Mesenchymal stem cell (in vitro differentiated cells and primary cell): ENCODE data around the gene UTS2R.

ENCODE experiments used
- DNase-seq: peaks from one replicate; pipeline ENCODE4 v3.0.0-alpha.2; 2013
- H2AFZ ChIP-seq: one replicate; pipeline ENCODE4 v1.6.1; 2013; ENCODE audit warnings: low read depth, mild to moderate bottlenecking, control low read depth, inconsistent platforms, low read length, moderate library complexity
- H2AK5ac ChIP-seq: 2 replicates; pipeline ENCODE4 v1.6.1; 2013; ENCODE audit warnings: low read length, moderate library complexity, mild to moderate bottlenecking, inconsistent platforms; ENCODE audit not compliant: severe bottlenecking
- H2BK120ac ChIP-seq: one replicate; pipeline ENCODE4 v1.6.1; 2013; ENCODE audit warnings: low read depth, mild to moderate bottlenecking, inconsistent platforms, low read length, moderate library complexity
- H2BK12ac ChIP-seq, 2 experiments: one replicate each; pipeline ENCODE4 v1.6.1; 2013; ENCODE audit warnings: inconsistent platforms in 2 of 2, low read length in 2 of 2, mild to moderate bottlenecking in 2 of 2, moderate library complexity in 2 of 2, control low read depth in 1 of 2
- H2BK15ac ChIP-seq: one replicate; pipeline ENCODE4 v1.6.1; 2013; ENCODE audit warnings: mild to moderate bottlenecking, low read depth, inconsistent platforms; ENCODE audit not compliant: poor library complexity, severe bottlenecking
- H2BK5ac ChIP-seq: 2 replicates; pipeline ENCODE4 v1.6.1; 2013; ENCODE audit warnings: low read depth, mild to moderate bottlenecking, low read length, control low read depth, inconsistent platforms; ENCODE audit not compliant: poor library complexity, severe bottlenecking
- H3K14ac ChIP-seq, 2 experiments: one replicate each; pipeline ENCODE4 v1.6.1; 2013; ENCODE audit warnings: inconsistent platforms in 2 of 2, low read length in 2 of 2, control low read depth in 1 of 2, mild to moderate bottlenecking in 1 of 2, moderate library complexity in 1 of 2
- H3K18ac ChIP-seq, 2 experiments: one replicate each; pipeline ENCODE4 v1.6.1; 2013; ENCODE audit warnings: inconsistent platforms in 2 of 2, low read length in 2 of 2, control low read depth in 1 of 2, low read depth in 1 of 2, mild to moderate bottlenecking in 1 of 2
- H3K23ac ChIP-seq, 2 experiments: one replicate each; pipeline ENCODE4 v1.6.1; 2013; ENCODE audit warnings: inconsistent platforms in 2 of 2, low read length in 2 of 2, mild to moderate bottlenecking in 2 of 2, moderate library complexity in 2 of 2, control low read depth in 1 of 2
- H3K27ac ChIP-seq: 2 replicates; pipeline ENCODE4 v1.5.1; 2013; ENCODE audit warnings: mild to moderate bottlenecking, moderate library complexity, low read length, control low read depth, inconsistent platforms; ENCODE audit not compliant: poor library complexity, severe bottlenecking
- H3K27me3 ChIP-seq, 2 experiments: 2 replicates each; pipeline versions ENCODE4 v1.6.1 to v1.7.0; 2013; ENCODE audit warnings: low read length in 2 of 2, mild to moderate bottlenecking in 2 of 2, moderate library complexity in 2 of 2, control low read depth in 1 of 2, inconsistent platforms in 1 of 2; ENCODE audit not compliant: control insufficient read depth in 1 of 2, insufficient read depth in 1 of 2
- H3K36me3 ChIP-seq, 2 experiments: 2 replicates each; pipeline versions ENCODE4 v1.6.1 to v1.7.0; 2013; ENCODE audit warnings: low read length in 2 of 2, control low read depth in 1 of 2, inconsistent platforms in 1 of 2, low read depth in 1 of 2, mild to moderate bottlenecking in 1 of 2; ENCODE audit not compliant: insufficient read depth in 2 of 2, control insufficient read depth in 1 of 2
- H3K4ac ChIP-seq, 2 experiments: one replicate each; pipeline ENCODE4 v1.6.1; 2013; ENCODE audit warnings: inconsistent platforms in 2 of 2, low read length in 2 of 2, mild to moderate bottlenecking in 2 of 2, moderate library complexity in 2 of 2, control low read depth in 1 of 2, low read depth in 1 of 2
- H3K4me1 ChIP-seq: 2 replicates; pipeline ENCODE4 v1.6.1; 2013; ENCODE audit warnings: low read depth, low read length, control low read depth; ENCODE audit not compliant: control insufficient read depth, insufficient read depth
- H3K4me2 ChIP-seq: 2 replicates; pipeline ENCODE4 v1.6.1; 2013; ENCODE audit warnings: low read length, mild to moderate bottlenecking, inconsistent platforms; ENCODE audit not compliant: poor library complexity, severe bottlenecking
- H3K4me3 ChIP-seq, 2 experiments: 2 replicates each; pipeline versions ENCODE4 v1.5.1 to v1.7.0; 2013; ENCODE audit warnings: low read length in 2 of 2, mild to moderate bottlenecking in 2 of 2, control low read depth in 1 of 2, low read depth in 1 of 2; ENCODE audit not compliant: insufficient read depth in 1 of 2
- H3K79me1 ChIP-seq: replicated peaks from 2 replicates; pipeline ENCODE4 v1.6.1; 2013; ENCODE audit warnings: mild to moderate bottlenecking, control low read depth, low read length, inconsistent platforms; ENCODE audit not compliant: poor library complexity, severe bottlenecking
- H3K9ac ChIP-seq: 2 replicates; pipeline ENCODE4 v1.7.0; 2013; ENCODE audit warnings: mild to moderate bottlenecking, low read length, moderate library complexity
- H3K9me3 ChIP-seq: 2 replicates; pipeline ENCODE4 v1.7.0; 2013; ENCODE audit warnings: mild to moderate bottlenecking, low read length; ENCODE audit not compliant: control insufficient read depth
- H4K8ac ChIP-seq: one replicate; pipeline ENCODE4 v1.6.1; 2013; ENCODE audit warnings: inconsistent platforms, mild to moderate bottlenecking, low read length, moderate library complexity
- H4K91ac ChIP-seq: one replicate; pipeline ENCODE4 v1.6.1; 2013; ENCODE audit warnings: mild to moderate bottlenecking, low read length, inconsistent platforms
- WGBS: methylation state at CpG from one replicate; pipeline ENCODE4 v1.1.7; 2013; ENCODE audit warnings: mixed read lengths; 5-methylcytosine and 5-hydroxymethylcytosine counted together

UTS2R gene

DNA sequence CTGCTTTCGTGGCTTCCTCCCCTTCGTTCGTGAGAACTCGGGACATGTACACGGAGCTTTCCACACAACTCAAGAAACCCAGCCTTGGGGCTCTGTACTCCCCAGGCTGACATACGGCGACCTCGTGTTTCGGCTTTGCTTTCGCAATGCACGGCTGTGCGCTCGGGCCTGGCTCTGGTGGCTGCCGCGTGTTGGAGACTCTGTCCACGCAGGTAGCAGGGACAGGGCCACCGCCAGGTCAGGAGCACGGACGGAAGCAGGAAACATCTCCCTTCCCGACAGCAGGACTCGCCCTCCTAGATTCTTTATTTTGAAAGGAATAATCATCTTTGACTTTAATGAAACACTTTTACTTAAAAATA is 17.3 kb downstream of the UTS2R start:
- Histone ChIP-seq H3K18ac (no peak overlapping the region), H2BK120ac (no peak overlapping the region), H3K4me1 (peaks cover 23% of the 10 kb centered on the region), H3K4ac (no peak overlapping the region), H3K27me3 (peaks cover 20 to 32% of the 10 kb centered on the region in 2 experiments), H4K91ac (no peak overlapping the region), H2BK12ac (no peak overlapping the region), H3K36me3 (peaks cover 17 to 24% of the 10 kb centered on the region in 2 experiments), H2AFZ (no peak overlapping the region), H3K9ac (no peak overlapping the region), H4K8ac (no peak overlapping the region), H2BK15ac (no peak overlapping the region), H2AK5ac (no peak overlapping the region), H3K4me3 (no peak overlapping the region), H3K4me2 (no peak overlapping the region), H3K14ac (no peak overlapping the region), H3K27ac (no peak overlapping the region), H3K23ac (no peak overlapping the region), H3K79me1 (no peaks in the 10 kb centered on the region), H2BK5ac (no peak overlapping the region), H3K9me3 (no peaks in the 10 kb centered on the region)
- 89% methylated on average over 20 of the region's 21 CpGs for WGBS
- no peak for DNase-seq

DNA sequence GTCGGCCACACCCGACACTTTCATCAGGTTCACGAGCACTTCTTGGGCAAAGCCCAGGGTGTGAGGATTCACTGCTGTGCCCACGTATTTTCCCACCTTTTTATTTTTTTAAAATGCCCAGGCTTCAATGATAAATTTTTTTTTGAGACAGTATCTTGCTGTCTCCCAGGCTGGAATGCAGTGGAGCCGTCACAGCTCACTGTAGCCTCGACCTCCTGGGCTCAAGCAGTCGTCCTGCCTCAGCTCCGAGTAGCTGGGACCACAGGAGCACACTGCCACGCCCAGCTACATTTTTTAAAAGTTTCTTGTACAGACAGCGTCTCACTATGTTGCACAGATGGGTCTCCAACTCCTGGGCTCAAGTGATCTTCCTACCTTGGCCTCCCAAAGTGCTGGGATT is 17.8 kb downstream of the UTS2R start:
- H3K18ac ChIP-seq = no peak overlapping the region
- peaks cover 20 to 31% of the 10 kb centered on the region in 2 experiments for H3K27me3 ChIP-seq
- no peak overlapping the region for H3K27ac ChIP-seq
- H3K36me3 ChIP-seq = peaks cover 17 to 24% of the 10 kb centered on the region in 2 experiments
- no peak overlapping the region for H3K4ac ChIP-seq
- H4K91ac ChIP-seq = no peak overlapping the region
- no peak overlapping the region for H3K4me2 ChIP-seq
- H2BK12ac ChIP-seq = no peak overlapping the region
- H3K9me3 ChIP-seq = no peaks in the 10 kb centered on the region
- no peak overlapping the region for H3K14ac ChIP-seq
- H2AK5ac ChIP-seq = no peak overlapping the region
- H2AFZ ChIP-seq = no peak overlapping the region
- no peak overlapping the region for H2BK5ac ChIP-seq
- 83% methylated on average over 10 of the region's 10 CpGs for WGBS
- no peak overlapping the region for H3K4me3 ChIP-seq
- no peaks in the 10 kb centered on the region for H3K79me1 ChIP-seq
- no peak overlapping the region for H3K9ac ChIP-seq
- H3K4me1 ChIP-seq = peaks cover 26% of the 10 kb centered on the region
- no peak for DNase-seq
- no peak overlapping the region for H3K23ac ChIP-seq
- no peak overlapping the region for H2BK15ac ChIP-seq
- H2BK120ac ChIP-seq = no peak overlapping the region
- H4K8ac ChIP-seq = no peak overlapping the region

DNA sequence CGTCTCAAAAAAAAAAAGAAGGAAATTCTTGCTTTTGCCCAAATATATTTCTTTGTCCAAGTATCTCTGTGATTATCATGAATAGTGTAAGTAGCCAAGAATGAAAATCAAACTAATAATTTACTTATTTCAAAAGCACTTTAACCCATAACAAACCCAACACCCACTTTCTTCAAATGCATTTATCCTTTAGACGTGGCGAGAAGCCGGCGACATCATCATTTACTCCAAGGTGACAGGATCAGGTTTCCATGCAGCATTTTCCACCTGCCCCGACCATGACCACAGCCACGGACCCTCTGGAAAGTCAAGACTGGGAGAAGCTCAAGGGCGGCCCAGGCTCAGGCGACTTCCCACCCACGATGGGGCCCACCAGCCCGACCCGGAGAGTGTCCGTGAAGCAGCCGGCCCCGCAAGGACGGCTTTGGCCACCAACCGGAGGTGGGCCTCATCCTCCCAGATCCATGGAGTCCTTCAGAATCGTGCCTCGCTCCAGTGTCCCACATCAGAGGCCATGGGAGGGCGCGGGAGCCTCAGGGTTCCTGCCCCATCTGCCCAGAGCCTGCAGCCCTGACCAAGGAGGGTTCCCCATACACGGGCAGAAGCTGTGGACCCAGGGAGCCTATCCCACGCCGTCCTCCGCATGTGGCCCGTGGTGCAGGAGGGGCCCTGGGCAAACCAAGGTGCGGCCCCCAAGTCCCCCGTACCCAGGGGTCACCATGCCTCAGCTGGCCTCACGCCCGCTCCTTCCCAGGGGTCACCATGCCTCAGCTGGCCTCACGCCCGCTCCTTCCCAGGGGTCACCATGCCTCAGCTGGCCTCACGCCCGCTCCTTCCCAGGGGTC is 18.7 kb downstream of the UTS2R start:
- H2AFZ ChIP-seq = no peak overlapping the region
- H3K18ac ChIP-seq = no peak overlapping the region
- H3K27me3 ChIP-seq = peaks cover 20 to 27% of the 10 kb centered on the region in 2 experiments
- no peaks in the 10 kb centered on the region for H3K9me3 ChIP-seq
- no peak overlapping the region for H3K4me2 ChIP-seq
- no peak overlapping the region for H3K23ac ChIP-seq
- no peak overlapping the region for H2BK12ac ChIP-seq
- H3K4me1 ChIP-seq = peaks cover 22% of the 10 kb centered on the region
- 93% methylated on average over 29 of the region's 34 CpGs for WGBS
- no peak overlapping the region for H2BK5ac ChIP-seq
- no peak overlapping the region for H4K8ac ChIP-seq
- no peak overlapping the region for H3K9ac ChIP-seq
- H2AK5ac ChIP-seq = no peak overlapping the region
- DNase-seq = no peak
- H3K27ac ChIP-seq = no peak overlapping the region
- H2BK15ac ChIP-seq = no peak overlapping the region
- peaks cover 17 to 27% of the 10 kb centered on the region in 2 experiments for H3K36me3 ChIP-seq
- H3K4me3 ChIP-seq = no peak overlapping the region
- H2BK120ac ChIP-seq = no peak overlapping the region
- H4K91ac ChIP-seq = no peak overlapping the region
- H3K4ac ChIP-seq = no peak overlapping the region
- no peaks in the 10 kb centered on the region for H3K79me1 ChIP-seq
- no peak overlapping the region for H3K14ac ChIP-seq

DNA sequence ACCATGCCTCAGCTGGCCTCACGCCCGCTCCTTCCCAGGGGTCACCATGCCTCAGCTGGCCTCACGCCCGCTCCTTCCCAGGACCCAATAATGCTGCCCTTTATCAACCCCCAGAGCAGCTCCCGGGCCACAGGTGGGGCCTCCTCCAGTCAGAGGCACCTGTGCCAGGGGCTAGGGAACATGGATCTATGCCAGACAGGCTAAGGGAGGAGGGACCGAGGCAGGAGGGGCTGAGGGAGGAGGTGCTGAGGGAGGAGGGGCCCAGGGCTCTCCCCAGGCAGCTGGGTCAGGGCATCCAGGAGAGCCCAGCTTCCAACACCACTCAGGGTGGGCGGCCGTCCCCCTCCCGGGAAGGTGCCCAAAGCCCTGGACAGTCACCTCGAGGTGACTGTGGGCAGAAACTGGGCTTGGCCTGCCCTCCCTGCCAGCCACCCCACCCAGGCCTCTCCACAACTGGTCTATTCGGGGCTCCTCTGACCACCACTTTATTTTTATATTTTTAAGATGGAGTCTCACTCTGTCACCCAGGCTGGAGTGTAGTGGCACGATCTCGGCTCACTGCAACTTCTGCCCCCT is 19.4 kb downstream of the UTS2R start:
- H3K27me3 ChIP-seq = peaks cover 15 to 21% of the 10 kb centered on the region in 2 experiments
- no peak for DNase-seq
- H2BK5ac ChIP-seq = no peak overlapping the region
- peaks cover 15% of the 10 kb centered on the region for H3K4me1 ChIP-seq
- H2BK15ac ChIP-seq = no peak overlapping the region
- no peak overlapping the region for H4K91ac ChIP-seq
- no peak overlapping the region for H3K4me2 ChIP-seq
- no peak overlapping the region for H2BK12ac ChIP-seq
- no peak overlapping the region for H2AK5ac ChIP-seq
- H3K18ac ChIP-seq = no peak overlapping the region
- no peak overlapping the region for H4K8ac ChIP-seq
- H3K79me1 ChIP-seq = no peaks in the 10 kb centered on the region
- WGBS = 95% methylated on average over 7 of the region's 13 CpGs
- no peak overlapping the region for H3K9ac ChIP-seq
- no peaks in the 10 kb centered on the region for H3K9me3 ChIP-seq
- no peak overlapping the region for H3K4ac ChIP-seq
- H3K27ac ChIP-seq = no peak overlapping the region
- no peak overlapping the region for H2AFZ ChIP-seq
- H2BK120ac ChIP-seq = no peak overlapping the region
- H3K36me3 ChIP-seq = peaks cover 17 to 27% of the 10 kb centered on the region in 2 experiments
- no peak overlapping the region for H3K4me3 ChIP-seq
- H3K23ac ChIP-seq = no peak overlapping the region
- no peak overlapping the region for H3K14ac ChIP-seq
